ENCODE results near the gene ZNF148.

ZNF148 gene

DNA sequence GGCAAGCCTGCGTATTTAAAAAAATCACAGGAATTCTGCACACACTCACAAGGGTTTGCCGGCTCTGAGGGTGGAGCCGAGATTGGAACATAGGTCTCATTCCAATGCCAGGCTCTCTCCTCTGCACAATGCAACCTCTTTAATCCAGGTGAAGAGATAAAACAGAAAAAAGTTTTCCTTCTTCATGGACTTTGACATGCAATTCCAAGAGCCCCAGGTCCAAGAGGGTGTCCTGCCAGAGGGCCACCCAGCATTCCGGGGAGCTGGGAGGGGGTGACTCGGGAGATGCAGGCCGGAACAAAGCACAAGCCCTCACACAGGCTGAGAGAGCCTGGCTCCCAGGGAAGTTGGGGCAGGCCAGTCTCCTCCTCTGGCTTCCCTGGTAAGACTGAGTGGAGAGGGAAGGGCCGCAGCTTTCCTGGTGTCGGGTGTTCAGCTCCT lies 155.8 kb downstream of the ZNF148 start:
- no peak for DNase-seq (ENCODE audit: low read depth)

DNA sequence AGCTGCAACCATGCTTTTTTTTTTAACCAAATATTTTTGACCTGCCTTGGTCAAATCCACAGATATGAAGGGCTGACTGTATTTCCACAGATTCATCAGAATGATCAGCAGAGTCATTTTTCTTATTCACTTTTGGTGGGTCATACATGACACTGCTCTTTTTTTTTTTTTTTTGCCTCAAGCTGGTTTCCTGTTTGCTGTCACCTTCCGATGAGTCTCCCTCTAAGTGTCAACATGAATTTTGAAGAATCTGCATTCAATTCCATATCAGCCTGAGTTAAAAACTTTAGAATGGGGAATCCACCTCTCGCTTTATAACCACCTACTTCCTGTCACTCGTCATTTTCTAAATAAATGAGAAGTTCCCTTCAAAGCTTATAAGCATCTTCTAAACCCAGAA lies 160.4 kb downstream of the ZNF148 start:
- DNase-seq (ENCODE audit: low read depth), result no peak

- DNase-seq (ENCODE audit: low read depth), result no peak
These were observed 161.1 kb downstream of the ZNF148 start for GRCh38 chr3:125213946-125214542.

- DNase-seq (ENCODE audit: low read depth), result no peak
These were observed 161.8 kb downstream of the ZNF148 start for GRCh38 chr3:125213364-125213755.

DNA sequence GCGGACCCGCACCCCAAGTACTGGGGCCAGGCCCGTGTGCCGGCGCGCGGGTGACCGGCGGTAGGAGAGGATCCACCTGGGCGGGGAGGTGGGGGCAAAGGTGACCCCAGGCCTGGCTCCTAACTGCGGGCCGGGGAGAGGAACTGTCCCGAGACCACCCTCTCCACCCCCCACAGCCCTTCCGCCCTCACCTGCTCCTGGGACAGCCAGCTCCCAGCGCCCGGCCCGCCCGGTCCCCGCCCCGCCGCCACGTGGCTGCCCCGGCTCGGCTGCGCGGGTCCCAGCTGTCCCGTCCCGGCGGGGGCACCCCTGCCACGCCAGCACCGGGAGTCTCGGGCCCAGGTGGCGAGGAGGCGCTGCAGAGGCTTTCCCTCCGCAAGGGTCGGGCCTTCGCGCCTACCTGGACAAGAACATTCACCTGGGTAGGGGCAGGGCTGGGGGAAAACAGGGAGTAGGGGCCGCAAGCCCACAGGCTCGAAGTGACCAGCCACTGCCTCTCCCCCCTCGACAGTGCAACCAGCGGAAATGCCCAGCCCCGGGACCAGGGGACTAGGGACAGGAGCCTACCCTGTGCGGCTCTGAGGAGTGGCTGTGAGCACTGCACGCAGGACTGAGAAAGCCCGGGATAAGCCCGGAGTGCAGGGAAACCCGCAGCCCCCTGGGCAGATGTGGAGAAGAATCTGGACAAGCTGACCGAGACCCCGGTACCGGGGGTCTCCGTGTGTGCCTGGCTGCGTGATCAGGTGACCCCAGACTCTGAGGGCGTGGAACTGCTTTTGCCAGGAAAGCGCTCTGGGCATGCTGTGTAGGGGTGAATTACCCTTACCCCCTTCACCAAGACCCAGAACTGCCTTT lies 162.4 kb downstream of the ZNF148 start, which contains the start of gene SLC12A8:
TSS of gene SLC12A8 (minus strand) at position 240 of the 855 bp plus-strand sequence. CDS start 1,399 bp downstream, outside the sequence.
- no peak for DNase-seq (ENCODE audit: low read depth)

DNA sequence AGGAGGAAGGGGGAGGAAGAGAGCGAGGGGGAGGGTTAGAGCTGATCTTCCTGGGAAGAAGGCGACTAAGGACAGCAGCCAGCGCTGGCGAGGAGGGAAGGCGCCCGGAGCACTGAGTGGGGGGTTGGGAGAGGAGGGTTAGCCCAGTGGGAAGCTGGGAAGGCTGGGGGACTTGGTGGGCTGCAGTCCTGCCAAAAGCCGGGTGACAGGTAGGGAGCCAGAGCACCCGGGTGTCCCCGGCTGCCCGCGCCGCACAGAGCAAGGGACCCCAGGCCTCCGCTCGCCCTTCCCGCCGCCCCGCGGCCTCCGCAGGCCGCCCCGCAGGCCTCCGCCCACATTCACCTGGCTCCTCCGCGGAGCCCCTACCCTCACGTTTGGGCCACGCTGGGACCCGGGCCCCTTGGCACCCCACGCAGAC lies 163.0 kb downstream of the ZNF148 start:
- DNase-seq (ENCODE audit: low read depth), result no peak

DNA sequence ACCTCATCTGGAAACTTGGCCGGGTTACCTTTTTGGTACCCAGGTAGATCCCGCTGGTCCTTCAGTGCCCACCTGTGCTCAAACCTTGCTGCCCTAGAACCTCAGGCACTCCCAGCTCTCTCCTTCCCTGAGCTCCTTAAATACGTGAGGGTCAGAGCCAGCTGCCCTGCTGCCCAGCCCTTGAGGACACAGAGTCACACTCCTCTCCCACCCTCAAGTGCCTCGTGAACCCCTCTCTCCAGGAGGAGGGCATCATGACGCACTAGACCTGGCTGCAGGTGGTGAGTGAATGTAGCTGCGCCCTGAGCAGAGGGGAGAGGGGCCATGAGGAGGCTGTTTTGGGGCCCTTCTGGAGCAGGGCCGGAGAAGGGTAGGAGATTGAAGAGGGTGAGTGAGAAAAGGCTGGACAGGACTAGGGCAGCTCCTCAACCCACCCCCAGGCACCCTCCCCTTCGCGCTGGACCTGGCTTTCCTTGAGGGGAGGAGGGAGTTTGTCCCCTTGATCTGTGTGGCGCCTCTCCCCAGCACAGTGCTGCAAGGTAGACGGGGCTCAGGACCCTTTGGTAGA lies 163.5 kb downstream of the ZNF148 start:
- DNase-seq (ENCODE audit: low read depth), result no peak

- DNase-seq (ENCODE audit: low read depth), result no peak
These were observed 167.1 kb downstream of the ZNF148 start for GRCh38 chr3:125207949-125208568.

- no peak for DNase-seq (ENCODE audit: low read depth)
These were observed 167.6 kb downstream of the ZNF148 start for GRCh38 chr3:125207507-125207906.

DNA sequence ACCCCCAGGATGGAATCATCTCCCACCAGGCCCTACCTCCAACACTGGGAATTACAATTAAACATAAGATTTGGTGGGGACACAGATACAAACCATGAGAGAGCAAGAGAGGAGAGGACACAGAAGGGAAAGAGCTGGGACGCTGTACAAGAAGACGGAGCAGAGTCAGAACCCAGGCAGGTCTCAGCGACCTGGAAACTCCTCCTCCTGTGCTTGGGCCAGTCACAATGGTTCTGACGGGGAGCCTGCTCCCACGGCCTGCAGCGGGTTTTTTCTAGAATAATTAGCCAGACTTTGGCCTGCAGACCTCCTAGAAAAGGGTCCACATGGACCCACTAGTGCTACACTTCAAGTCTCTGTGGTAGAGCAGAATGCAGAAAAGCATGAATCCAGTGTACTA lies 168.2 kb downstream of the ZNF148 start:
- DNase-seq (ENCODE audit: low read depth), result no peak

GRCh38 chr3:125203731-125204130 lies 171.4 kb downstream of the ZNF148 start:
- no peak for DNase-seq (ENCODE audit: low read depth)

DNA sequence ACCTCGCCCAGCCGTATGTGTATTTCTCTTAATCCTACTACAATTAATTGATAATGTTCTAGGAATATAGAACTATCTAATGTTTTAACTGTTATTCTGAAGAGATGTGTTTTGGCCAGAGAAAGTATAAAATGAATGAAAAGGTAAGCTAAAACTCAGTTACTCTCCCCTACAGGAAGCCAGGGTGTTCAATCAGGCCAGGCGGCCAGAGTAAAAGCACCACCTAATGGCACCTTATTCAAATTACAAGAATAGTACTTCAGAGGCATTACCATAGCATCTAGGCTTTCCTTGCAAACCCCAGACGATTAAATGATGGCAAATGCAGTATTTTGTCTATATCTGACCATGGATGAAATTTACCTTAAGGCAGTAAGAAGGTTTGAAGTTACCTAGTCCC lies 172.9 kb downstream of the ZNF148 start:
- DNase-seq (ENCODE audit: low read depth), result no peak

DNA sequence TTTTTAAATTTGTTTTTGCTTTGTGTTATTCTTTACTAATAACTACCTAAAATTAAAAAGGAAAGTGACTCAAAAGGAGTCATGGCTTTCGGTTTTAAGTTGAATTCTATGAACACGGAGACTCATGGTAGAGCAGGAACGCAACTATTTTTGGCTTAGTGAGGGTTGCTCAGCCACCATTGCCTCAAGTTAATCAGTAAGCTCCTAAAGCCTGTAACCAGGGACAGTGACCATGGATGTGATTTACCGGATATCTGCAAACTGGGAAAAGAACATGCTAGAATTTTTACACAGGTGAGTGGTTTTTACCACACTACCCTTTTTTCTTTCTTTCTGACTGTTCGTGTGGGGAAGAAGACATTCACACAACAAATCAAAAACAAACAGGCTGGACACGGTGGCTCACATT lies 174.4 kb downstream of the ZNF148 start:
- DNase-seq (ENCODE audit: low read depth), result no peak

DNA sequence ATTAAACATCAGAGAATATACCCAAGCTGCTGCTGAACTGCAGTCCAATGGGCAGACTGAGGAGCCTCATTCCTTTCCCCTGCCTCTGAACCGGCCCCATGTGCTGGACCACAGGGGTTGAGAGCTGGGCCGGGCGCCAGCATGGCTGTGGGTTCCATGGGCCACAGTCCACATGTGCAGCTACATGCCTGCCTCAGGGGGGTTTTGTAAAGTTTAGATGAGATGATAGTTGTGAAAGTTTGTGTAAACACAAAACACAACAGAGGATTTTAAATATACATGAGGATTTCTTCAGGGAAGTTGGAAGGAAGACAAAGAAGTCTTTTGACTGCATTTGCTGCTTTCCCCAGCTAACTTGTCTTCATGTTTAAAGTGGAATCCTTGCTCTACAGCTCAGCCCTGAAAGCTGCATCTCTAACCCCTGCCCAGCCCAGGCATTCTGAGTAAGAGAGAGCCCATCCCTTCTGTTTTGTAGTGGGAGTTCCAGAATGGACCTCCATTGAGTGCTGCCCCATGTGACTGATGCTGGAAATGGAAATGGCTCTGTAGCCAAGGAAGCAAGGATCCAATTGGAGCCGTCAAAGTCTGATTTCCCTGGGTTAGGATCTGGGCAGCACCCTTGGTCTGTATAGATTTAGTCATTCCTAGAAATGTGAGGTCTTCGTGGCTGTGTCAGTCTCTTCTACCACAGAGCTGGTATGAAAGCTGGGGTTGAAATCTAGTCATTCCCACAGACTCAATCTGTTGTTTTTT lies 180.1 kb downstream of the ZNF148 start:
- peak; percentile 23 for DNase-seq (ENCODE audit: low read depth)

DNA sequence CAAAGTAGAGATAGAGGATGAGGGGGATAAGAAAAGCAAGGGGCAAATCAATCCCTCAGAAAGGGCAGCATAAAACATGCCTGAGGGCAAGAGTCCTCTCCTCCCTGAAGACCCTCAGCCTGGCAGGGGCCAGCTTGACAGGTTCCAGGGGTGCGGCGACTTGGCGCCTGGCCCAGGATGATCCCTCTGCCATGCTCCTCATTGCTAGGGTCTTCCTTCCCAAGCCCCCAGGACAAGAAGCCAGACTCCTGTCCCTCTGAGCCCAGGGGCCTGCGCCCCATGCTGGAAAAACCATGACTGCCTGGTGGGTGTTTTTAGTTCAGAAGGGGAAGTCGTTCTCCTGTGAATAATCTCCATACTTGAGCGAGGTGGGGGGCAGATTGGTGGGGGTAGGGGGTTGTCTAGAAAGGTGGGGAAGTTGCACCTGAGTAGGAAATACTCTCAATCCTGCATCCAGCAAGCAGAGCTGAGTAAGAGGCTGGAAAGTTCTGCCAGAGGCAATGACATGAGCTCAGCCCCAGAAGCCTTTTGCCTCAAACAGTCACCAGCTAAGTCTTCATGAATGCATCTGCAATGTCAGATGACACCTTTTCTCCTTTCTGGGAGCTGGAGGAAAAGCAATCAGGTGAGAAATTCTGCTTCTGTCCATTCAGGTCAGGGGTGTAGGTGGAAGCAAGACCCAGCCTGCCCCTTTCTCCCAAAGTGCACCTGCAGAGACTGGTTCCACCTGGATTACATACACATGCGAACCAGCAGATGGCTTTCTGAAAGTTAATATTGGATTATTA lies 180.9 kb downstream of the ZNF148 start:
- no peak for DNase-seq (ENCODE audit: low read depth)

GRCh38 chr3:125192190-125193035 lies 182.7 kb downstream of the ZNF148 start:
- DNase-seq (ENCODE audit: low read depth), result no peak

DNA sequence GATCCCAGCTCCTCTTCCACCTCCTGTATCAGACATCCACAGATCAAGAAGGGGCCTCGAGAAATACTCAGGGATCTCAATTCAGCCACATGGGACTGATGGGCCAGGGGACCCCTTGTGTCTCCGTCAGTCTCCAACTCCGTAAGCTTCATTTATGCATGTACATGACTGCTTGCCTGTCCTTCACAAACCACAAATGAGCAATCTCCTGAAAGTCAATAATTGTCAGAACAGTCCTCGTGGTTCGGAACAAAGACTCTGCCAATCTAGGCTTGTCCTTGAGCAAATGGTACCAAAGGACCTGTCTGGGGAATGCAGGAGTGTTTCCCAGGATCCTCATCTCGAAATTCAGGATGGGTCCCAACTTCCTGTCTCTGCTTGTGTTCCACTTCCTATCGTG lies 183.4 kb downstream of the ZNF148 start:
- DNase-seq (ENCODE audit: low read depth), result no peak

DNA sequence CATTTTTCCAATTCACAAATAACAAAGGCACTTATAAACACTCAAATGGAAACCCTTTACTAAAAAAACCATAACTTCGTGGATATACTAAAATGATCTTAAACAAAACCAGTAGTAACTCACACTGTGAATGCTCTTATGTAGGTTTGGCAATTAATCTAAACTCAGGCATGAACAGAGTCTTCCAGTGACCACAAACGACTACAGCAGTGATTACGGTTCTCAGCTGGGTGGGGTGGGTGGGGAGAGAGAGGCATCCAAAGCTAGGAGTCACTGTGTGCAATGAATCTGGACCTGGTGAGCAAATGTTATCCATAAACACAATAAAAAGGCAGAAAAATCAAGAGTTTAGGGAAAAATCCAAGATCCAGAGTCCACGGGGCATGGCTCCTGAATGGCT lies 183.9 kb downstream of the ZNF148 start:
- no peak for DNase-seq (ENCODE audit: low read depth)

GRCh38 chr3:125190786-125191185 lies 184.3 kb downstream of the ZNF148 start:
- no peak for DNase-seq (ENCODE audit: low read depth)

Data from GM04503 (cell line).